IMR-90 (cell line): Measurements from ENCODE around the gene NTSR2. TPM values are rescaled to one million over a fixed set of nuclear protein-coding genes. Genes with fewer than 3 reads are reported as not detected.

Source experiments
- ATAC-seq: fragments of 200-7000 bp; cut with Tn5 transposase; 2 replicates; pipeline ENCODE4 v1.9.1; 2020; ENCODE audit warnings: low read depth, mild to moderate bottlenecking, moderate library complexity
- BruUV-seq: library from RNA; stranded (reverse); fragments of 400-500 nt; replicated peaks from 2 replicates; lab custom pipeline; 2021; lab: Mats Ljungman, UMichigan
- CTCF ChIA-PET: fragments of 300-600 bp; formaldehyde crosslinking; extraction: SDS; loops from one replicate; lab custom pipeline; 2021; ENCODE audit warnings: antibody characterized with exemption; lab: Yijun Ruan, JAX
- POLR2A ChIA-PET: fragments of 300-600 bp; sonication (Branson Sonifier 250); formaldehyde crosslinking; loops from one replicate; lab custom pipeline; 2022; ENCODE audit warnings: antibody characterized with exemption; ENCODE audit not compliant: unreplicated experiment; lab: Charles Lee
- DNase-seq: peaks from one replicate; pipeline ENCODE4 v3.0.0; 2013
- H2AFZ ChIP-seq: replicated peaks from 2 replicates; pipeline ENCODE3; 2013; ENCODE audit warnings: low read length, mild to moderate bottlenecking; ENCODE audit not compliant: poor library complexity
- H2AK5ac ChIP-seq: 2 replicates; pipeline ENCODE4 v1.6.1; 2013; ENCODE audit warnings: low read depth, low read length, inconsistent platforms
- H2AK9ac ChIP-seq: replicated peaks from 2 replicates; pipeline ENCODE3; 2013; ENCODE audit warnings: mild to moderate bottlenecking, low read depth, low read length, moderate library complexity; ENCODE audit not compliant: poor library complexity
- H2BK120ac ChIP-seq: 2 replicates; pipeline ENCODE4 v1.6.1; 2013; ENCODE audit warnings: low read depth, low read length, inconsistent platforms
- H2BK15ac ChIP-seq: 3 replicates; pipeline ENCODE4 v1.6.1; 2013; ENCODE audit warnings: low read depth, low read length, inconsistent platforms
- H2BK20ac ChIP-seq: 2 replicates; pipeline ENCODE4 v1.6.1; 2013; ENCODE audit warnings: low read depth, mild to moderate bottlenecking, inconsistent platforms, low read length, moderate library complexity
- H2BK5ac ChIP-seq: 2 replicates; pipeline ENCODE4 v1.6.1; 2013; ENCODE audit warnings: mild to moderate bottlenecking, low read depth, low read length, inconsistent platforms; ENCODE audit not compliant: poor library complexity, severe bottlenecking
- H3K14ac ChIP-seq: replicated peaks from 2 replicates; pipeline ENCODE4 v1.6.1; 2013; ENCODE audit warnings: low read depth, low read length, inconsistent platforms
- H3K18ac ChIP-seq: 2 replicates; pipeline ENCODE4 v1.6.1; 2013; ENCODE audit warnings: low read depth, low read length, control low read depth
- H3K23ac ChIP-seq: 2 replicates; pipeline ENCODE4 v1.6.1; 2013; ENCODE audit warnings: low read depth, low read length, inconsistent platforms
- H3K27ac ChIP-seq: 2 replicates; pipeline ENCODE4 v1.5.1; 2013; ENCODE audit warnings: mild to moderate bottlenecking, control low read depth, low read length; ENCODE audit not compliant: insufficient read depth
- H3K27me3 ChIP-seq: 2 replicates; pipeline ENCODE4 v1.6.1; 2013; ENCODE audit warnings: low read length; ENCODE audit not compliant: control insufficient read depth, insufficient read depth
- H3K36me3 ChIP-seq: 2 replicates; pipeline ENCODE4 v1.6.1; 2013; ENCODE audit warnings: low read length, mixed read lengths; ENCODE audit not compliant: control insufficient read depth, insufficient read depth
- H3K4ac ChIP-seq: 2 replicates; pipeline ENCODE4 v1.6.1; 2013; ENCODE audit warnings: low read depth, low read length, inconsistent platforms
- H3K4me1 ChIP-seq: 2 replicates; pipeline ENCODE4 v1.6.1; 2013; ENCODE audit warnings: low read length, mixed read lengths; ENCODE audit not compliant: control insufficient read depth, insufficient read depth
- H3K4me2 ChIP-seq: 2 replicates; pipeline ENCODE4 v1.6.1; 2013; ENCODE audit warnings: low read depth, mild to moderate bottlenecking, control low read depth, low read length, moderate library complexity
- H3K4me3 ChIP-seq: 2 replicates; pipeline ENCODE4 v1.5.1; 2013; ENCODE audit warnings: low read depth, mild to moderate bottlenecking, control low read depth, low read length, moderate library complexity; ENCODE audit not compliant: insufficient read depth
- H3K56ac ChIP-seq: 2 replicates; pipeline ENCODE4 v1.6.1; 2013; ENCODE audit warnings: low read length, inconsistent platforms; ENCODE audit not compliant: insufficient read depth; ENCODE audit errors: extremely low read depth
- H3K79me1 ChIP-seq, 2 experiments: 2 replicates each; pipeline ENCODE4 v1.6.1; 2013; ENCODE audit warnings: low read length in 2 of 2, inconsistent platforms in 1 of 2, low read depth in 1 of 2
- H3K9ac ChIP-seq: 2 replicates; pipeline ENCODE4 v1.6.1; 2013; ENCODE audit warnings: low read depth, low read length, control low read depth
- H3K9me1 ChIP-seq: 2 replicates; pipeline ENCODE4 v1.6.1; 2013; ENCODE audit warnings: low read length, inconsistent platforms; ENCODE audit not compliant: insufficient read depth
- H3K9me3 ChIP-seq: 2 replicates; pipeline ENCODE4 v1.6.1; 2013; ENCODE audit warnings: low read length; ENCODE audit not compliant: control insufficient read depth, insufficient read depth
- H4K20me1 ChIP-seq: 2 replicates; pipeline ENCODE4 v1.6.1; 2013; ENCODE audit warnings: low read length, inconsistent platforms; ENCODE audit not compliant: insufficient read depth
- H4K5ac ChIP-seq: 2 replicates; pipeline ENCODE4 v1.6.1; 2013; ENCODE audit warnings: mild to moderate bottlenecking, low read depth, low read length, control low read depth
- H4K8ac ChIP-seq, 2 experiments: 2 replicates each; pipeline ENCODE4 v1.6.1; 2013; ENCODE audit warnings: low read depth in 2 of 2, low read length in 2 of 2, control low read depth in 1 of 2, inconsistent platforms in 1 of 2
- H4K91ac ChIP-seq: 2 replicates; pipeline ENCODE4 v1.6.1; 2013; ENCODE audit warnings: low read depth, low read length, inconsistent platforms; ENCODE audit not compliant: insufficient read depth
- CEBPB ChIP-seq: IDR thresholded peaks from 2 replicates; pipeline ENCODE4 v1.6.1; 2012; ENCODE audit warnings: low read depth, low read length, improper control_type of control experiment
- CHD1 ChIP-seq: IDR thresholded peaks from 2 replicates; pipeline ENCODE4 v1.6.1; 2012; ENCODE audit warnings: low read depth, low read length, improper control_type of control experiment
- ELK1 ChIP-seq: fragments of 150-350 bp; IDR thresholded peaks from 2 replicates; pipeline ENCODE4 v1.6.1; 2016; ENCODE audit warnings: low read depth, mild to moderate bottlenecking, low read length, moderate library complexity, borderline replicate concordance
- FOS ChIP-seq: fragments of 150-350 bp; IDR thresholded peaks from 2 replicates; pipeline ENCODE4 v1.6.1; 2016; ENCODE audit warnings: low read depth, low read length
- MAFK ChIP-seq: IDR thresholded peaks from 2 replicates; pipeline ENCODE4 v1.6.1; 2012; ENCODE audit warnings: low read depth, low read length, improper control_type of control experiment
- MXI1 ChIP-seq: IDR thresholded peaks from 2 replicates; pipeline ENCODE4 v1.6.1; 2012; ENCODE audit warnings: low read depth, mild to moderate bottlenecking, low read length, moderate library complexity, borderline replicate concordance
- POLR2A ChIP-seq: IDR thresholded peaks from 2 replicates; pipeline ENCODE4 v1.6.1; 2012; ENCODE audit warnings: mild to moderate bottlenecking, low read depth, low read length
- RAD21 ChIP-seq: IDR thresholded peaks from 2 replicates; pipeline ENCODE4 v1.6.1; 2012; ENCODE audit warnings: low read length, improper control_type of control experiment
- RCOR1 ChIP-seq: IDR thresholded peaks from 2 replicates; pipeline ENCODE4 v1.6.1; 2012; ENCODE audit warnings: mild to moderate bottlenecking, low read length, improper control_type of control experiment; ENCODE audit not compliant: insufficient replicate concordance
- RFX5 ChIP-seq: IDR thresholded peaks from 2 replicates; pipeline ENCODE4 v1.8.0; 2012; ENCODE audit warnings: low read depth, mild to moderate bottlenecking, low read length, moderate library complexity
- SMC3 ChIP-seq: fragments of 150-350 bp; IDR thresholded peaks from 2 replicates; pipeline ENCODE4 v1.6.1; 2016; ENCODE audit warnings: low read depth, mild to moderate bottlenecking, antibody characterized with exemption, low read length, moderate library complexity
- WGBS, 2 experiments: methylation state at CpG; one replicate each; pipeline versions ENCODE4 v1.1.5 to v1.1.7; 2013; ENCODE audit warnings: missing lambda C conversion rate in 2 of 2; ENCODE audit not compliant: insufficient read length in 1 of 2; ENCODE audit errors: extremely low coverage in 2 of 2; 5-methylcytosine and 5-hydroxymethylcytosine counted together
- dilution Hi-C: fragments of 300-500 bp; cut with HindIII; formaldehyde crosslinking; loops from one replicate; pipeline ENCODE4 v1.14.3; 2018; ENCODE audit warnings: low sequenced_read_pairs; ENCODE audit not compliant: unreplicated experiment
- in situ Hi-C: fragments of 300-500 bp; cut with MboI; formaldehyde crosslinking; loops from 3 replicates; pipeline ENCODE4 v1.14.3; 2019; ENCODE audit warnings: low sequenced_read_pairs, inconsistent platforms, mixed read lengths
- intact Hi-C: fragments of 100-400 bp; cut with micrococcal nuclease; formaldehyde crosslinking; loops from 2 replicates; pipeline ENCODE4 v1.10.0; 2022
- polyA plus RNA-seq, 3 experiments: library from polyadenylated mRNA; depleted of rRNA; stranded (reverse); fragments of >200 nt; gene quantifications; 2 replicates each; pipeline ENCODE4 v1.2.3, GENCODE V29; 2012; ENCODE audit warnings: low replicate concordance in 1 of 3
- total RNA-seq: library from RNA; depleted of rRNA; stranded (reverse); fragments of >200 nt; gene quantifications from 2 replicates; pipeline ENCODE4 v1.2.3, GENCODE V29; 2012

The NTSR2 gene
- total and polyA plus RNA-seq, 2 of the 4 experiments (the other 2 are of a cell fraction), result not detected

GRCh38 chr2:11667194-11667593 is 2.8 kb downstream of the NTSR2 start:
- Histone ChIP-seq H3K14ac (no peak overlapping the region), H2BK120ac (no peak overlapping the region), H3K56ac (no peak overlapping the region), H3K9me3 (no peaks in the 10 kb centered on the region; the same call in 1 of the 2 replicates), H4K8ac (no peak overlapping the region), H3K4me1 (peaks cover 5% of the 10 kb centered on the region; the same call in 1 of the 2 replicates), H3K4ac (no peak overlapping the region), H3K27me3 (peaks cover 51% of the 10 kb centered on the region), H4K91ac (no peak overlapping the region), H2AK5ac (no peak overlapping the region), H3K18ac (no peak overlapping the region), H4K20me1 (no peaks in the 10 kb centered on the region), H2AK9ac (no peak overlapping the region), H2BK5ac (no peak overlapping the region), H2BK20ac (no peak overlapping the region), H4K5ac (no peak overlapping the region), H3K4me3 (no peak overlapping the region), H2AFZ (no peak overlapping the region), H3K9ac (no peak overlapping the region), H3K23ac (no peak overlapping the region), H3K79me1 (no peaks in the 10 kb centered on the region), H3K36me3 (no peaks in the 10 kb centered on the region), H3K27ac (no peak overlapping the region), H3K9me1 (0 out of 2 replicates have a peak, but pooled peaks cover 3% of the 10 kb centered on the region), H3K4me2 (no peak overlapping the region), H2BK15ac (no peak overlapping the region)
- DNase-seq, result no peak
- ChIA-PET CTCF (no interaction called here), POLR2A (no interaction called here)
- intact Hi-C loops (no loop called here), in situ Hi-C loops (no loop called here), dilution Hi-C loops (no loop called here)
- no CpG with 5 or more reads among the region's 3 CpGs for WGBS, 2 experiments
- ATAC-seq, result no peak
- no TSS peak for BruUV-seq
- TF ChIP-seq SMC3, result no peak
- no peak for TF ChIP-seq CHD1
- no peak for TF ChIP-seq POLR2A
- no peak for TF ChIP-seq FOS
- TF ChIP-seq CEBPB, result no peak
- TF ChIP-seq RFX5, result no peak
- TF ChIP-seq RAD21, result no peak
- TF ChIP-seq ELK1, result no peak
- no peak for TF ChIP-seq MXI1
- no peak for TF ChIP-seq RCOR1
- no peak for TF ChIP-seq MAFK
